DOHH2 (cell line): ENCODE measurements around the gene LRIT1.

Experiments
- CTCF ChIP-seq: fragments of 200-600 bp; sonication (generic); IDR thresholded peaks from one replicate; pipeline ENCODE4 v1.5.1; 2014; ENCODE audit warnings: antibody characterized with exemption, mild to moderate bottlenecking, low read depth, low read length; ENCODE audit not compliant: poor library complexity, severe bottlenecking
- EZH2phosphoT487 ChIP-seq: fragments of 200-600 bp; sonication (generic); IDR thresholded peaks from 2 replicates; pipeline ENCODE4 v1.6.1; 2017; ENCODE audit warnings: borderline replicate concordance, mild to moderate bottlenecking, antibody characterized with exemption, low read length, moderate library complexity, mixed read lengths

- no peak for TF ChIP-seq CTCF
- TF ChIP-seq EZH2phosphoT487 = no peak
Measured at GRCh38 chr10:84269773-84270172, 28.4 kb upstream of the LRIT1 start.
